ENCODE results near the gene MTM1. TPM values are rescaled to one million over a fixed set of nuclear protein-coding genes. Genes with fewer than 3 reads are reported as not detected.

MTM1 gene
- polyA plus RNA-seq, 2 of the 4 experiments (the other 2 are of a cell fraction), result 8.5 to 9.0 TPM

GRCh38 chrX:150676221-150676620 lies 107.8 kb downstream of the MTM1 start:
- no peak overlapping the region for H3K4me2 ChIP-seq
- ChIA-PET POLR2A (interaction anchor here (0.6 kb wide), 1 partner anchor 520 kb away, joined by 4 read pairs; no protein-coding TSS in a partner anchor), CTCF (interaction anchor here (1.4 to 1.8 kb wide), 3 partner anchors 10 to 42 kb away, joined by 4 to 9 read pairs (median 4); no protein-coding TSS in a partner anchor)
- ATAC-seq (no peak), FAIRE-seq (no peak), DNase-seq (ENCODE audit: low read depth in 1 of 2, low spot score in 1 of 2) (no peak)
- 73% methylated on average over 2 of the region's 2 CpGs for WGBS (ENCODE audit: missing lambda C conversion rate)
- H3K27ac ChIP-seq, result no peak overlapping the region
- no peak overlapping the region for H3K4me3 ChIP-seq
- TF ChIP-seq GATA3 (IDR thresholded peaks at IDR 0.05; ENCODE audit: borderline replicate concordance), result no peak
- no peak for TF ChIP-seq ZC3H11A (IDR thresholded peaks at IDR 0.05)
- TF ChIP-seq NPAS2 (CRISPR knock-in tag; IDR thresholded peaks at IDR 0.05; ENCODE audit: borderline replicate concordance), result no peak
- TF ChIP-seq SREBF2 (IDR thresholded peaks at IDR 0.05), result no peak
- no peak for TF ChIP-seq FOSL2 (IDR thresholded peaks at IDR 0.05)
- TF ChIP-seq FOSL2 (CRISPR knock-in tag; IDR thresholded peaks at IDR 0.05), result no peak
- no peak for TF ChIP-seq HES2 (IDR thresholded peaks at IDR 0.05)
- no peak for TF ChIP-seq MAFK (IDR thresholded peaks at IDR 0.05; ENCODE audit: partially characterized antibody)
- no peak for TF ChIP-seq KDM1A (IDR thresholded peaks at IDR 0.05; ENCODE audit: low read depth)
- TF ChIP-seq RFX5 (IDR thresholded peaks at IDR 0.05), result no peak
- TF ChIP-seq ATOH8 (CRISPR knock-in tag; IDR thresholded peaks at IDR 0.05; ENCODE audit: low read depth), result no peak
- TF ChIP-seq PBX3 (IDR thresholded peaks at IDR 0.05), result no peak
- no peak for TF ChIP-seq JUNB (IDR thresholded peaks at IDR 0.05)
- no peak for TF ChIP-seq CTCF (IDR thresholded peaks at IDR 0.05)
- no peak for TF ChIP-seq HDAC2 (IDR thresholded peaks at IDR 0.05)
- no peak for TF ChIP-seq JUN (IDR thresholded peaks at IDR 0.05)
- TF ChIP-seq FOSB (CRISPR knock-in tag; IDR thresholded peaks at IDR 0.05), result no peak
- no peaks in the 10 kb centered on the region for H3K4me1 ChIP-seq
- H3K9me3 ChIP-seq, result no peaks in the 10 kb centered on the region

- no peak for FAIRE-seq
- peak in 1 of 2 experiments; percentile 30 for DNase-seq (ENCODE audit: low read depth in 1 of 2, low spot score in 1 of 2)
- TF ChIP-seq RAD21 (conservative IDR thresholded peaks at IDR 0.05 in 1 of 2, IDR thresholded peaks at IDR 0.05 in 1 of 2), result peak; percentile 55 to 67
- peak; percentile 44 for TF ChIP-seq CTCF (IDR thresholded peaks at IDR 0.05)
- peak; percentile 32; the same call in 1 of the 3 replicates for TF ChIP-seq SMC3 (IDR thresholded peaks at IDR 0.05)
- TF ChIP-seq MYC (IDR thresholded peaks at IDR 0.05; ENCODE audit: borderline replicate concordance, low read length), result no peak
- Histone ChIP-seq H3K4me1 (no peaks in the 10 kb centered on the region), H3K27ac (no peak overlapping the region), H3K9me3 (no peaks in the 10 kb centered on the region), H3K4me2 (no peak overlapping the region), H3K4me3 (no peak overlapping the region)
- ATAC-seq, result peak; percentile 73 to 80; a peak in 5 of 6 replicates
- 53% methylated on average over 7 of the region's 7 CpGs for WGBS (ENCODE audit: missing lambda C conversion rate)
- ChIA-PET CTCF (interaction anchor here (0.6 to 1.8 kb wide), 10 partner anchors 26 to 740 kb away, joined by 3 to 8 read pairs (median 3); partner anchors contain the start of gene MAMLD1), POLR2A (no interaction called here)
Measured at GRCh38 chrX:150680974-150681373, 112.6 kb downstream of the MTM1 start.

All from A549 (cell line).